Adrenal gland (tissue), 12 donors: ENCODE measurements around the gene EFNA5. TPM values are rescaled to one million over a fixed set of nuclear protein-coding genes. Genes with fewer than 3 reads are reported as not detected.

Experiments used
- DNase-seq, 7 donors: peaks; one replicate each; pipeline ENCODE4 v3.0.0-alpha.2; 2019 to 2020
- H3K27ac ChIP-seq, 5 donors: fragments of 200-600 bp; sonication (generic) in 4 of 5; 1 replicate in 3 of 5; 2 replicates in 2 of 5; pipeline versions ENCODE4 v1.5.1 to v1.8.0; 2016 to 2020; ENCODE audit warnings: mild to moderate bottlenecking in 1 of 5
- H3K27me3 ChIP-seq: fragments of 200-600 bp; 2 replicates; pipeline ENCODE4 v1.8.0; 2021
- H3K36me3 ChIP-seq, 2 donors: fragments of 200-600 bp; replicated peaks in 1 of 2; 1 replicate in 1 of 2; 2 replicates in 1 of 2; pipeline versions ENCODE4 v1.5.1 to v1.8.0; 2018 to 2022
- H3K4me1 ChIP-seq, 2 donors: fragments of 200-600 bp; replicated peaks in 1 of 2; 1 replicate in 1 of 2; 2 replicates in 1 of 2; pipeline versions ENCODE4 v1.5.1 to v1.8.0; 2018 to 2021
- H3K4me3 ChIP-seq, 4 donors: fragments of 200-600 bp; sonication (generic) in 3 of 4; one replicate each; pipeline ENCODE4 v1.5.1; 2016 to 2018
- H3K9me3 ChIP-seq, 3 donors: fragments of 200-600 bp; sonication (generic) in 1 of 3; replicated peaks in 1 of 3; 1 replicate in 2 of 3; 2 replicates in 1 of 3; pipeline versions ENCODE4 v1.5.1 to v1.8.0; 2016 to 2021
- POLR2A ChIP-seq, 2 donors: fragments of 450-650 bp; IDR thresholded peaks; one replicate each; pipeline ENCODE4 v1.6.1; 2017; ENCODE audit warnings: antibody characterized with exemption in 2 of 2, mild to moderate bottlenecking in 2 of 2, moderate library complexity in 1 of 2
- WGBS, 4 donors: extraction: QIAGEN DNeasy Blood & Tissue Kit in 2 of 4; methylation state at CpG; one replicate each; pipeline versions ENCODE4 v1.1.5 to v1.1.7; 2013 to 2017; 5-methylcytosine and 5-hydroxymethylcytosine counted together
- intact Hi-C, 2 donors: fragments of 100-400 bp; cut with DNase I; formaldehyde crosslinking; loops; one replicate each; pipeline versions ENCODE4 v1.14.1 to v1.15.0; 2022 to 2023
- polyA plus RNA-seq, 3 donors: library from polyadenylated mRNA; stranded (reverse); fragments of 200-250 nt in 2 of 3; fragments of 350-450 nt in 1 of 3; fragmentation: Illumina TruSeq in 1 of 3; extraction: RNeasy Lipid Tissue Mini Kit (QIAGEN cat#74804) in 1 of 3; gene quantifications; one replicate each; pipeline ENCODE4 v1.2.3, GENCODE V29; 2013 to 2014
- total RNA-seq, 9 donors: library from RNA; depleted of rRNA in 4 of 9; stranded (reverse); fragments of >200 nt in 4 of 9; fragments of 120-200 nt in 1 of 9; fragmentation: NEBNext Ultra II Directional in 1 of 9; extraction: Animal tissue kit (Norgen Biotek cat#: 25700) in 1 of 9; gene quantifications; one replicate each; pipeline versions ENCODE4 v1.1.0 to v1.2.4, GENCODE V29; 2013 to 2023
- TF ChIP-seq, protein P1 (sequence below), 6 experiments: fragments of 450-650 bp in 4 of 6; fragments of 200-600 bp in 2 of 6; sonication (generic) in 1 of 6; IDR thresholded peaks; 1 replicate in 5 of 6; 2 replicates in 1 of 6; pipeline versions ENCODE4 v1.5.1 to v1.8.0; 2016 to 2021; ENCODE audit warnings: antibody characterized with exemption in 6 of 6, mild to moderate bottlenecking in 2 of 6, moderate library complexity in 1 of 6
- donor health status: healthy with polysubstance abuse.
- donor health status: Bipolar disorder and iron deficiency.
- donor health status: DM: yes; HTN: yes; CAD: no.
- donor health status: DM: no; HTN: no; CAD: no.
- donor health status: DM: no; HTN: no; CAD: no.
- donor health status: DM: yes; HTN: yes; CAD: no.

The EFNA5 gene
- total and polyA plus RNA-seq, 12 donors, result 0.06 to 11.8 (median 1.6) TPM

DNA sequence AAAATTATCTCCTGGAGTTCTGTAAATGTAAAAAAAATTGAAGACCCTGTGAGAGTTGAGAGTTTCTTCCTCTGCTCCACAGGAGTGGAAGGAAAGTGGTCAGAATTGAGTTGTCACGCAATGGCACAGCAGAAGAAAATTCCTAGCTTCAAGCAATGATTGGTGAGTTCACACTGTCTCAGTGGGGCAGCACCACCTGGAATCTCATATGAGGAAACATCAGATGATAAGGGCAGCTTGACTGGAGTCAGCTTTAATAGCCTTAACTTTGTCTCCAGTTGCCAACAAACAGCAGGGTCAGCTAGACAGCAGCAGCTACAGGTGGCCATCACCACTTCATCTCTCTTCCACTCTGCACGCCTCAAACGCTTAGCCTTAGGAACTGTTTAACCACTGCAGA lies 211.1 kb downstream of the EFNA5 start:
- no peaks in the 10 kb centered on the region for H3K27me3 ChIP-seq
- H3K9me3 ChIP-seq, result no peaks in the 10 kb centered on the region
- no peak for DNase-seq
- intact Hi-C loops, result no loop called here
- H3K27ac ChIP-seq, result no peak overlapping the region
- no peak overlapping the region for H3K4me3 ChIP-seq
- H3K4me1 ChIP-seq, result no peaks in the 10 kb centered on the region
- 88 to 98% (median 95%) methylated on average over 3 of the region's 3 CpGs for WGBS, 4 donors
- TF ChIP-seq, protein P1, sequence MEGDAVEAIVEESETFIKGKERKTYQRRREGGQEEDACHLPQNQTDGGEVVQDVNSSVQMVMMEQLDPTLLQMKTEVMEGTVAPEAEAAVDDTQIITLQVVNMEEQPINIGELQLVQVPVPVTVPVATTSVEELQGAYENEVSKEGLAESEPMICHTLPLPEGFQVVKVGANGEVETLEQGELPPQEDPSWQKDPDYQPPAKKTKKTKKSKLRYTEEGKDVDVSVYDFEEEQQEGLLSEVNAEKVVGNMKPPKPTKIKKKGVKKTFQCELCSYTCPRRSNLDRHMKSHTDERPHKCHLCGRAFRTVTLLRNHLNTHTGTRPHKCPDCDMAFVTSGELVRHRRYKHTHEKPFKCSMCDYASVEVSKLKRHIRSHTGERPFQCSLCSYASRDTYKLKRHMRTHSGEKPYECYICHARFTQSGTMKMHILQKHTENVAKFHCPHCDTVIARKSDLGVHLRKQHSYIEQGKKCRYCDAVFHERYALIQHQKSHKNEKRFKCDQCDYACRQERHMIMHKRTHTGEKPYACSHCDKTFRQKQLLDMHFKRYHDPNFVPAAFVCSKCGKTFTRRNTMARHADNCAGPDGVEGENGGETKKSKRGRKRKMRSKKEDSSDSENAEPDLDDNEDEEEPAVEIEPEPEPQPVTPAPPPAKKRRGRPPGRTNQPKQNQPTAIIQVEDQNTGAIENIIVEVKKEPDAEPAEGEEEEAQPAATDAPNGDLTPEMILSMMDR (IDR thresholded peaks at IDR 0.05), result no peak
- no peak for TF ChIP-seq POLR2A (IDR thresholded peaks at IDR 0.05)
- no peaks in the 10 kb centered on the region for H3K36me3 ChIP-seq

- Histone ChIP-seq H3K4me3 (no peak overlapping the region), H3K27me3 (no peaks in the 10 kb centered on the region), H3K4me1 (no peaks in the 10 kb centered on the region), H3K36me3 (no peaks in the 10 kb centered on the region), H3K27ac (no peak overlapping the region), H3K9me3 (no peaks in the 10 kb centered on the region)
- WGBS, 4 donors, result 79 to 85% (median 81%) methylated on average over 4 to 5 of the region's 5 CpGs
- no peak for TF ChIP-seq POLR2A (IDR thresholded peaks at IDR 0.05)
- TF ChIP-seq, protein P1 (IDR thresholded peaks at IDR 0.05), result no peak
- intact Hi-C loops, result no loop called here
- DNase-seq, result no peak
Observed at GRCh38 chr5:107458322-107458721, 212.4 kb downstream of the EFNA5 start.

DNA sequence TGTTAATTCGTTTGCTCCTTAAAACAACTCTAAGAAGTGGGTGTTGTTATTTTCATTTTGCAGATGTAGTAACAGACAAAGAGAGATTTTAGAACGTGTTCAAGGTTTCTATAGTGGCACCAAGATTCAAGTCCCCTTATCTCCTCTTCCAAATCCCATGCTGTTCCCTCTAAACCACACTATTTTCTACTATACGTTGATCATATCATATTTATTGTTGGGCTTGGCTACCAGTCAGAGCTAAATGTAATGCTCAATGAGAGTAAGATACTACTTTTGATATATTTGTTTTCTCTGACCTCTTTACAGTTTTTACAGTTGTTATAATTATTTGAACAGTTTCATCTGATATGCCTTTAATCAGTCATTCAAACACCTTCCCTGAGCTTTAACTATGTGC lies 212.9 kb downstream of the EFNA5 start:
- no peak overlapping the region for H3K4me3 ChIP-seq
- H3K9me3 ChIP-seq, result no peaks in the 10 kb centered on the region
- DNase-seq, result no peak
- TF ChIP-seq, protein P1 (IDR thresholded peaks at IDR 0.05), result no peak
- TF ChIP-seq POLR2A (IDR thresholded peaks at IDR 0.05), result no peak
- no peak overlapping the region for H3K27ac ChIP-seq
- WGBS, 4 donors, result 51 to 89% (median 63%) methylated on average over 3 of the region's 3 CpGs
- no peaks in the 10 kb centered on the region for H3K36me3 ChIP-seq
- intact Hi-C loops, result no loop called here
- H3K4me1 ChIP-seq, result no peaks in the 10 kb centered on the region
- H3K27me3 ChIP-seq, result no peaks in the 10 kb centered on the region

- no peak overlapping the region for H3K4me3 ChIP-seq
- no peaks in the 10 kb centered on the region for H3K9me3 ChIP-seq
- no peaks in the 10 kb centered on the region for H3K4me1 ChIP-seq
- H3K27me3 ChIP-seq, result no peaks in the 10 kb centered on the region
- WGBS, 4 donors, result 88 to 93% (median 92%) methylated on average over 3 of the region's 3 CpGs
- DNase-seq, result no peak
- no peak for TF ChIP-seq POLR2A (IDR thresholded peaks at IDR 0.05)
- TF ChIP-seq, protein P1 (IDR thresholded peaks at IDR 0.05), result no peak
- intact Hi-C loops, result no loop called here
- no peak overlapping the region for H3K27ac ChIP-seq
- H3K36me3 ChIP-seq, result no peaks in the 10 kb centered on the region
Observed at GRCh38 chr5:107457138-107457537, 213.6 kb downstream of the EFNA5 start.
